NCI-H748 treated with DMSO at 0.1 percent for 48 hours (cell line): ENCODE data around the gene HSPG2.
"Not testable (repeated sequence)": the region's sequence is repeated elsewhere in the genome, so short reads cannot be mapped to it uniquely, and the experiment has no call there.

ENCODE experiments used
- DNase-seq: peaks from one replicate; lab custom pipeline; 2025; lab: John Stamatoyannopoulos, UW

HSPG2 gene

GRCh38 chr1:21843208-21843607, 93.9 kb downstream of the HSPG2 start:
- DNase-seq = no peak

DNA sequence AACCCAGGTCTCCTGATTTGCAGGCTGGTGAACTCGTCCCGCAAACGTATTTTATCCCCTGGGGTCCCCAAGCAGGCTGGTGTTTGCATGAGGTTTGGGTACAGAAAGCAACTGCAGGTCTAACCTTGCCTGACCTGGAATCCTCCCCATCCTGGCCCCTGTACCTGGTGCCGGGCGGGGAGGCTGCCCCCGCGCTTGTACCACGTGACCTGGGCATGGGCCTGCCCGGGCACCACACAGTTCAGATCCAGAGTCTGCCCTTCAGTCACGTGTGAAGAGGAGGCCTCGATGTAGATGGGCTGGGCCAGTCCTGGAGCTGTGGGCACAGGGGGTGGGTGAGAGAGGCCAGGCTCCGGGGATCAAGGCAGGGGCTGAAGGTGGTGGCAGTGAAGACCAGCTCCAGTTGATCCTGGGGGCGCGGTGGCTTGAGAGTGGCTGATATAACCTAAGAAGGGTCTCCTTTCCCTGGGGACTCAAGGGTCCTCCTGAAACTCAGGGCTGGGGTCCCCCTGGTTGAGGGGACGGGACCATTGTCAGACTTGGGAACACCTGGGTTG, 94.4 kb downstream of the HSPG2 start:
- no peak for DNase-seq

DNA sequence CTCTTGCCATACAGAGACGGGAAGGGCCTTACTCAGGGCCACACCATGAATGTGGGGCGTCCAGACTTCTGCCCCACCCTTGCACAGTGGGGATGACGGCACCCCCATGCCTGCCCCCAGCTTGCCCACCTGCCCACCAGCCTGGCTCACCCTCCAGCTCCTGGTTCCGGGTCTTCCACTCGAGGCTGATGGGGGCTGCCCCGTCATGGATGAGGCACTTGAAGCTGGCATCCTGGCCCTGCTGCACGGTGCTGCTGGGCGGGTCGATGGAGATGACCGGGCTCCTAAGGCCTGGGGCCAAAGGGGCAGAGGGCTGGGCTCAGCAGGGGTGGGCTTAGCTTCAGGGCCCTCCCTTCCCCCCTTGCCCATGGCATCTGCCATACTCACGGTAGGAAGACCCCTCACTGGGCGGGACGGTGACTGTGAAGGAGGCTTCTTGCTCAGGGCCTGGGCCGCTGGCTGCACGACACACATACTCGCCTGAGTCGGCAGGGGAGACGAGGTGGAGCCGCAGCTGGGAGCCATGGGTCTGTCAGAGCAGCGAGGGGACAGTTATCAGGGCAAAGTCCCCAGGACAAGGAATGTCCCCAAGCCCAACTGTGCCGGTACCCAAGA, 95.2 kb downstream of the HSPG2 start:
- DNase-seq = no peak

DNA sequence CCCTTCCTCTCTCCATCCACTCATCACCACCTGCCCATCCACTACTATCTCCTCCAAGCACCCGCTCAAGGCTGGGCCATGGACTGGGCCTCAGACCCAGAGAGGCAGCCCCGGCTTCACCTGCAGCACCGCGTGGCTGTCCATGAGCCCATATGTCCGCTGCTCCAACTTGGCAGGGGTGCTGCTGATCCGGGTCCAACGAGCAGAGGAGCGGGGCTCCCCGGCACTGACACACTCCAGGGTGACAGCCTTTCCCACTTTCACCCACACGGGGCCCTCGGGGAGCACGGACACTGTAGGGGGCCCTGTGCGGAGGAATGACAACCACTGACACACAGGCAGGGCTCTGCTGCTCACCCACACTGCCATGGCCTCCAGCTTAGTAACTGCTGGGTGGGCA, 96.1 kb downstream of the HSPG2 start:
- no peak for DNase-seq

- no peak for DNase-seq
Measured at GRCh38 chr1:21839337-21840037, 97.6 kb downstream of the HSPG2 start.

DNA sequence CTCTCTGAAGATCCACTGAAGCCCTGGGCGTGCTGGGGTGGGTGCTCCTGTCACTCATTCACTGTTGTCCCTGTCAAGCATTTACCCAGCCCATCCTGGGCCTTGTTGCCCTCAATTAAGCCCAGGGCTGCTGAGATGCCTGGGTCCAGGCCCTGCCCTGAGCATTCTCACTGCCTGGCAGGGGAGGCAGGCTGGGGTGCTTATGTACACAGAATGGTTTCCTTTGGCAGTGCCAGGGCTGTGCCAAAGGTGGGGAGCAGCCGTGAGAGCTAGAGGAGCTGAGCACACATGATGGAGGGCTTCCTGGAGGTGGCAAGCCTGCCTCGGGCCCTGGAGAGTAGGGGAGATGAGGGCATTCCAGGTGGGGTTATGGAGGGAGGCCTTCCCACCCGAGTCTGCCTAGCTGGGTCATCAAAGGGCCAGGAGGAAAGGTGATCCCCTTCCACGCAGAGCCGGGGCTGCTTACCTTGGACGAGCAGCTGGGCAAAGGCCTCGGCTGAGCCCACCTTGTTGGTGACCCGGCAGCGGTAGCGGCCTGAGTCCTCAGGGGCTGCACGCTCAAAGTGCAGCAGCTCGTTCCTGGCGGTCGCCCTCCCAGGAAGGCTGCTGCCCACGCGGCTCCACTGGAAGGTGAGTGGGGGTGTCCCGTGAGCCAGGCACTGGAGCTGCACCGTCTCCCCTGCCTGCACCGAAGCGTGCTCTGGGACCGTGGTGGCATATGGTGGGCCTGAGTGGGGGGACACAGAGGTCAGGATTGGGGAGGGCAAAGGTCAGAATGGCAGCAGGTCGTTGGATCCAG, 98.6 kb downstream of the HSPG2 start:
- DNase-seq = no peak

DNA sequence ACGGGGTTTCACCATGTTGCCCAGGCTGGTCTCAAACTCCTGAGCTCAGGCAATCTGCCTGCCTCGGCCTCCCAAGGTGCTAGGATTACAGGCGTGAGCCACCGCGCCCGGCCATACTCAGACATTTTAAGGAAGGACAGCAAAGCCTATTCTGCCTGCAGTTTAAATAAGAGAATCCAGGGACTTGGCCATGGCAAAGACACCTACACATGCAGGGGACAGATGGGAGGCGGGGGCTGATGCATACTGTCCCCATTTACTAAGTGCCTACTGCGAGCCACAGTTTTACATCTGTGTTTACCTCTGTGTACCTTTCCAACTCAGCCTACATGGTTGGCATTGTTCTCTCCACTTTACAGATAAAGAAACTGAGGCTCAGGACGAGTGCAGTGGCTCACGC, 99.6 kb downstream of the HSPG2 start:
- no peak for DNase-seq

DNA sequence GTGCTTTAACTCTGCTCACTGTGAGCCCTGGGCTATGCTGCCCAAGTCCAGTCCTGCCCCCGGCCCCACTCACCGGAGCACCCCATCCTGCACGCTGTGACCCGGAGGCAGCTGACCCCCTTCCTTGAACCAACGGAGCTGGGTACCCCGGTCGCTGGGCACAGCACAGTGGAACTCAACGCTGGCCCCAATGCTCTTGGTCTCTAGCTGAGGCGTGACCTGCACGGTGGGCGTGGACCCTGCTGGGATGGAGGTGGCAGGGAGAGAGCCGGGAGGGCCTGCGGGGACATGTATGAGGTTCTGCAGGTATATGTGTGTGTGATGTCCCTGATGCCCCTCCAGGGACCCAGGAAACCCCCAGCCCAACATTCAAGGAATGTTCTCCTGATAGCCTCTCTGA, 100.4 kb downstream of the HSPG2 start:
- no peak for DNase-seq

DNA sequence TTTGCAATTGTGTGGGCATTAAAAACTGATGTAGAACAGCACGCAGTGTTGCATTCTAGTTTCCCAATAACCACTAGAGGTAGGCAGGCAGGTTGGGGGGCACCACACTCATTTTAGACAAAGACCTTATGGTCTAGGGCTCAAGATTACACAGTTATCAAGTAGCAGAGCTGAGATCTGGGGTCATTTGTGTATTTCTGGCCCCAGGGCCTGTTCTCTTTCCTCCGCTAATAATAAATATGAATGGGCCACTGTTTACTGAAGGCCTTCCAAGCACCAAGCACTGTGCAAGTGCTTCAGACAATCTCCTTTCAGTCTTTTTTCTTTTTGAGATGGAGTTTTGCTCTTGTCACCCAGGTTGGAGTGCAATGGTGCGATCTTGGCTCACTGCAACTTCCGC, 101.1 kb downstream of the HSPG2 start:
- no peak for DNase-seq

- DNase-seq = no peak
Measured at GRCh38 chr1:21834666-21835065, 102.4 kb downstream of the HSPG2 start.

- DNase-seq = no peak
Measured at GRCh38 chr1:21834094-21834493, 103.0 kb downstream of the HSPG2 start.

DNA sequence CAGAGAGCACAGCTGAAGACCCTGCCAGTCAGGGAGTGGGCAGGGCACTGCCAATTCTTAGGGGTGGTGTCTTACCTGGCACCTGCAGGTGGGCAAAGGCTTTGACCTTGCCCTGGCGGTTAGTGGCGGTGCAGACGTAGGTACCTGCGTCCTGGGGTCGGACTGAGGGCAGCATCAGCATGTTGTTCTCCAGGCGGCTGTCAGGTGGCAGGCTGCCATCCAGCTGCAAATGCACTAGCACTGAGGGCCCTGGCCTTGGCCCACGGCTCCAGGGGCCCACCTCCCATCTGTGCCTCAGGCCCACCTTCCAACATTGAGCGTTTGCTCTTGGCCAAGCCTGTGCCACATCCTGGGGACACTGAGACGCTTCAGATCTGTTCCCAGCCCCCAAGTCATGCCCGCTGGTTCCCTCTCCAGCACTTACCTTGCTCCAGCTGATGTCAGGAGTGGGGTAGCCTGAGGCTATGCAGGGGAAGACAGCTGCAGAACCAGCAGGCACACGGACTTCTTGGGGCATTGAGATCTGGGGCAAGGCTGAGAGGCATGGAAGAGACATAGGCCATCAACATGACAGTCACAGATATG, 103.6 kb downstream of the HSPG2 start:
- DNase-seq = no peak

DNA sequence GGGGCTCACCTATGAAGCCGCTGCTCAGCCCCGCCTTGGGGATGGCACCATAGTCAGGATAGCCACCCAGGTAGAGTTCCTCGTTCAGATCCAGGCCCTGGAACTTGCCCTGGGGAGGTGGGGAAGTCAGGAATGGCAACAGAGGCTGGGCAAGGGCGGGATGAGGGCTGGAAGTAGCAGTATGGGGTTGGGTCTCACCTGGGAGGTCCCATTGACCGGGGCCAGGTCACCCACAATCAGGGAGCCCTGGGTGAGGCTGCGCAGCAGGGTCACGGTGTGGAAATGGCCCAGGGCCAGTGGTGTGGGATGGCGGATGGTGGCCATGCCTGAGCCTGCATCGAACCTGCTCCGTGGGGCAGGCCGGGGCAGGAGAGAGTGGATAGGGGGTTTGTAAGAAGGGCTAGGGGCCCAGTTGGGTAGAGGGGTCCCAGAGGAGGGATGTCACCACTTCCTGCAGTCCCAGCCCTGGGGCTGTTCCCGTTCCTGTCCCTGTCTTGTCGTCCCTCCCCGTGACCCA, 105.6 kb downstream of the HSPG2 start:
- DNase-seq = no peak

- no peak for DNase-seq
Measured at GRCh38 chr1:21830792-21831453, 106.2 kb downstream of the HSPG2 start.

DNA sequence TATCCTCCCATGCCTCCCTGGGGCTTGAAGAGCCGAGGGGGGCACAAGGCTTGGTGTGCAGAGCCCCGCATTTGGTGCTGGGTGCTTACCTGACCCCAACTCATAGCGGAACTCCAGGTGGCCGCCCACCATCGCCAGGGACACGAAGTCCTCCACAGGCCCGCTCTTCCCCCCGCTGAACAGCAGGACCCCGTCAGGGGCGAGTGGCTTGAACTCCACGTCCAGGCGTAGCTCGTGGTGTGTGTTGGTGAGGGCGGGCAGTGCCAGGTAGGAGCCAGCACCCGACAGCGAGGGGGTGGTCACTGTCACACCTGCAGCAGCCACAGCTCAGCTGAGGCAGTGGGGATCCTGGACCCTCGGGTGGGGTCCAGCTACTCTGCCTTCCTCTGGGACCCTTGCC, 107.8 kb downstream of the HSPG2 start:
- no peak for DNase-seq

- DNase-seq = no peak
Measured at GRCh38 chr1:21828506-21829210, 108.5 kb downstream of the HSPG2 start.

DNA sequence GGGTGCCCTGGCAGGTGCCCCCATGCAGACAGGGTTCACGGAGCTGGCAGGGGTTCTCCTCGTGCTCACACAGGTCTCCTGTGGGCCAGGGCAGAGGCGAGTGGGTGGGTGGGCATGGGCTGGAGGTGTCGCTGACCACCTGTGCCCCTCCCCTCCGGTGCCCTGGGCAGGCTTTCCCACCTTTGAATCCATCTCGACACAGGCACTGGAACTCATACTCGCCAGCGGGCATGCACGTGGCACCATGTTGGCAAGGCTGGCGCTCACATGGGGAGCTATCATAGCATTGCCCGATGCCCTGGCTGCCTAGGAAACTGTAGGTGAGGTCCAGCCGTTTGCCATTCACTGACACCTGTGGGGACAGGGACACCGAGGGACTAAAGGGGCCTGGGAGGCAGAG, 109.0 kb downstream of the HSPG2 start:
- no peak for DNase-seq

DNA sequence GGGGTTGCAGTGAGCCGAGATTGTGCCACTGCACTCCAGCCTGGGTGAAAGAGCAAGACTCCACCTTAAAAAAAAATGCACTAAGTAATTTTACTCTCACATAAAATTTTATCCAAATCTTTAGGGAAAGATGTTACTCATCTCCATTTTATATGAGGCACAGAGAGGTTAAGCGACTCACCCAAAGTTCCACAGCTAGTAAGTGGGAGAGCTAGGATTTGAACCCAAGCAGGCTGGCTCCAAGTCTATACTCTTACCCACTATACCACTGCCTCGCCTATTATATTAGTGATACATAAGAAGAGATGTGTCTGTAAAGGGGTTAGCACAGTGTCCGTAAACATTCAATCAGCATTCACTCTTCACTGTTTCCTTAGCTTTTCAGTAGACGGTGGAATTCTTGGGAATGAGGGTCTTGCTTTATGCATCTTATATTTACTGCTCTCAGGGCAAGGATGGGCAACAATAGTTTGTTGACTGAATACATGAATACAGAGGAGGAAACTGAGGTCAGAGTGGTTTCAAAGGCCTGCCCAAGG, 109.9 kb downstream of the HSPG2 start:
- no peak for DNase-seq

- DNase-seq = not testable (repeated sequence)
Measured at GRCh38 chr1:21826694-21827093, 110.4 kb downstream of the HSPG2 start.

- no peak for DNase-seq
Measured at GRCh38 chr1:21825393-21825792, 111.7 kb downstream of the HSPG2 start.

DNA sequence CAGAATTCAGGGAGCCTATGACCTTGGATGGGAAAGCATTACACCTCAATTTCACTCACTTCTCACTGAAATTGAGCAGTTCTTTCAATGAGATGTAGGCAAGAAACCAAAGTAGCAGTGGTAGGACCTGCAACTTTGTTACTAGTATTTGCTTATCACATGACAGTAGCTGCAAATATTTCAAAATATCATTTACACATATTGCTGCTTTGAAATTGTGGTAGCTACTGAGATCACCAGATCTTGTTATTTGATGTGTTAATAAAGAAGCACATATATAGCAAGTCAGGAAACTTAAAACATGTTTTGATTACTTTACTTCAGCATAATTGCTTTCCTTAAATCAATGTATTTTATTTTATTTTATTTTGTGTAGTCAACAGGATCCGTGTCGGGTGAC, 112.2 kb downstream of the HSPG2 start:
- DNase-seq = no peak
